ENCODE measurements around the gene MAP7D2.

MAP7D2 gene

DNA sequence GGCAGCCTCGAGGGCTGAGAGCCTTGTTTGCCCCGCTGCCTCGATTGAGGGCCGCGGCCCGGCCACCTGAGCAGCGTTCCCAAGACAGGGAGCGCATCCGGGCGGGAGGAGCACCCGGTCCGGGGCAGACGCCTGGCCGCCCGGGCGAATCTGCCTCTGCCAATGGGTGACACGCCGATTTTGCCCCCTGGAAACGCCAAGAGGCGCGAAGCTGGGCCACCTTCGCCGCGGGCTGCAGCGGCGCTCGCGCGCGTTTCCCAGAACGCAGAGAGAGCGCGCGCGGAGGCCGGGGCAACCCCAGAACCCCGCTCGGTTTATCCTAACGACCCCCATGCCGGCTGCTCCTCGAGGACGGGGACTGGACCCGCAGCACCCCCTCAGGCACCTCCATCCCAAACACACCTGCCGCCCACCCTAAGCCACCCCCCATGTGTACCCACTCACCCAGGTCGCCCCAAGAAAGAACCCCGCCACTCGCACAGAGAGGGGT lies 575 bp downstream of the MAP7D2 start:
- peak in 4 of 56 donors; percentile 1 to 5 (median 4) for DNase-seq

DNA sequence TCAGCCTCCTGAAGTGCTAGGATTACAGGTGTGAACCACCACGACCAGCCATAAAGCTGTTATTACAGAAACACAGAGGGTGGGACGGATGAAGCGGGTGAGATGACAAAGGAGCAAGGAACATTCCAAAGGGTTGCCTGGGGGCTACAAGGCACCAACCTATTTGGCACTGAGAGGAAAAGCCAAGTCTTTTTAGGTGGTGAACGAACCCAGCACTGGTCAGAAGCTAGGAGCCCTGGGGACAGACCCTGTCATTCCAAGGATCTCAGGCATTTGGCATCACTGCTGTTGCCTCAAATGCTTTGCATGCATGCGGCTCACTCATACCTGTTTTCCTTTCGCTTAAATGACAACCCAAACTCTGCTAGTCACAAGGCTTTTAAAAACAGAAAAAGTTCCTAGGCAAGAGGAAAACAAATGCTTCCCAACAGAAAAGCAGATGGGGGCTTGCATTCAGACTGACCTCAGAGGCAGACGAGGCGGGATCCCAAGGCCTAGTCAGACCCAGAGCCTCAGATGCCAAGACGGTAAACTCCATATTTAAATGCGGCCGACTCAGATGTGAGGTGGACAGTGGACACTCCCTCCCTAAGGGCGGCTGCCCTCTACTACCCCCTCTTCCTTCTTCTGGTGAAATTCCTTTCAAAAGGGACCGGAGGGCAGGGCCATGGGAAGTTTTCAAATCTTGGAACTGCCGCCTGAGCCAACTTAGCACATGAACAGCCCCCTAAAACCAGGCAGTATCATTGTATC lies 4.5 kb downstream of the MAP7D2 start:
- DNase-seq, result no peak

GRCh38 chrX:20111271-20111670 lies 5.4 kb downstream of the MAP7D2 start:
- no peak for DNase-seq

- DNase-seq, result no peak
Observed at GRCh38 chrX:20101934-20102581, 14.6 kb downstream of the MAP7D2 start.

GRCh38 chrX:20091499-20091898 lies 25.2 kb downstream of the MAP7D2 start:
- no peak for DNase-seq

DNA sequence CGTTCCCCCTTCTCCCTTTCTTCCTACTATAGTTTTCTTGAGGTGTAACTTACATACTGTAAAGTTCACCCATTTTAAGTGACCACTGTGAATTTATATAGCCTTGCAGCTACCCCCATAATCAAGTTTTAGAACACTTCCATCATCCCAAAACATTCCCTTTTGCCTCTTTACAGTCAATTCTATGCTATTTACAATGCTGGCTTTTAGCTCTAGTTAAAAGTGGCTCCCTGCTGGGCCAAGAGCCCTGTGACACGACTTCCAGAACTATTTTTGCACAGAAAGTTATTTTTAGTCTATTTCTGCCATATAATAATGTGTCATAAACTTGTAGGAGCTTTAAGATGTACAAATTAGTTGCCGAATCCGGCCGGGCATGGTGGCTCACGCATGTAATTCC lies 26.9 kb downstream of the MAP7D2 start:
- no peak for DNase-seq

- DNase-seq, result no peak
Observed at GRCh38 chrX:20080277-20080676, 36.4 kb downstream of the MAP7D2 start.

DNA sequence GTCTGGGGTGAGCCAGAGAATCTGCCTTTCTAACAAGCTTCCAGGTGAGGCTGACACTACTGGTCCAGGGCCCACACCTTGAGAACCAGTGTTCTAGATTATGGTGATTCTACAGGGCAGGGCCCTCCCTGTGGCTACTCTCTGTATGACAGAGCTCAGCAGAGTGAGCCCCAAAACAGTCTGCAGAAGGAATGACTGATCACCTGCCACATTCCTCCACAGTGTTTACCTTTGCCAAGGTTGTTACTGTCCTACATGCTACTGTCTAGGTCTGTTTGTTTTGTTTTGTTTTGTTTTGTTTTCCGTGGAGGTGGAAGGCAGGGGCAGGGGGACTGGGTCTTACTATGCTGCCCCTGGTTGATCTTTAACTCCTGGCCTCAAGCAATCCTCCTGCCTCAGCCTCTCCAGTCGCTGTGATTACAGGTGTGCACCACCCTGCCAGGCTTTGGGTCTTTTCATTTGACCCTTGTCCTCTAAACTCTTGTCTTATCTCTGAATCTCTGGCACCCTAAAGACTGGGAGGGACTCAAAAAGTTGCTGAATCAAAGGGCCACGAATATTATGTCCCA lies 45.1 kb downstream of the MAP7D2 start:
- no peak for DNase-seq

- DNase-seq, result peak in 26 of 56 donors; percentile 0 to 52 (median 8)
Observed at GRCh38 chrX:20067709-20068561, 48.8 kb downstream of the MAP7D2 start.

DNA sequence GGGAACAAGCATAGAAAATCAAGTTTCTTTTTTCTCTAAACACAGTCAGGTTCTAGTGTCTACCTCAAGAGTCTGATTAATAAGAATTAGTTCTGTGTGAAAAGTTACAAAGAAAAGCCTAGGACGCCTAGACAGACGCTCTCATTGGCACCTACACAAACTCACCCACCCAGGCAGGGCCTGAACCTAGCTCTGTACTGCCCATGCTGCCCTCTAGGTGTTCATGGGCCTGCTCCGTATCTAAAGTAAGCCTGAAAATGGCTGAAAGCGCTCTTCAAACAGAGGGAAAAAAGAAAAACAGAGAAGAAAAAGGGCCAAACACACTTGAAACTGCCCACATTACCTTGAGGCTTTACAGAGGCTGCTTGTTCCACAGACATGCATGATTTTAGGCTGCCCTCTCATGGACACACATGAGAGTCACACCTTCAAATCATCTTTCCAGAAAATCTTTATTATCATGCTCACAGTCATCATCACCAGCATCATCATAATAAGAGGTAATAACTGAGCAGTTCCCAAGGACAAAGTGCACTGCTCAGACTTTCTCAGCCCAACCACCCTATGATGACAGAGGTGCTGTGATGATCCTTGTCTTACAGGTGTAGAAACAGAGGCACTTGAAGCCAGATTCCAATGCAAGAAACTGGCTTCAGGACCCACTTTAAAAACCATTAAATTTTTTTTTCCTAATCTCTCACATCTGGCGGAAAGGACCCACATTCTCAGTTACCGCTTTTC lies 49.6 kb downstream of the MAP7D2 start:
- DNase-seq, result peak in 4 of 56 donors; percentile 0 to 5 (median 2)

DNA sequence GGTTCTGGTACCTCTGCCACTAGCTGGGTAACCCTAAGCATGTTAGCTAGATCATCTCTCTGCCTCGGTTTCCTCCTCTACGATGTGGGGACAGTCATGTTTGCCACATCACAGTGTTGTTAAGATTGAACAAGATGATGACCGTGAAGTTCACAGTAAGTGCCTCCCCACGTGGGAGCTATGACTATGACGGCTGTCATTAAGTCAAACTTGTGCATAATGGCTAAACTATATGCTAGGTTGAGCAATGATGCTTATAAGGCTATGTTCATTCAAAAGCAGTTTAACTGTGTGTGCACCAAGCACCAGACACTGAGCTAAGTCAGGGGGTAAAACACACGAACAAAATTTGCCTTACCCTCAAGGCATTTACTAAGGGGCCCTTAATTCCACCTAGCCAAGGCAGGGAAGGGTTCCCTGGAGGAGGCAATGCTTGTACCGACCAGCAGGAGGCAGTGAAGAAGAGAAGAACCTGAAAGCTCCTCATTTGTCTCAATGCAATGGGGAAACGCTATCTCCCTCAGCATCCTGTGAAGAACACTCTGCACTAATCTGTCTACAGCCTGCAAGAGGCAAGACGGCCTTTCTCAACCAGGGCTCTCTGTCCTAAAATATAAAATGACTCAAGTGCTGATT lies 52.9 kb downstream of the MAP7D2 start:
- no peak for DNase-seq

GRCh38 chrX:20063153-20063552 lies 53.6 kb downstream of the MAP7D2 start:
- DNase-seq, result no peak

DNA sequence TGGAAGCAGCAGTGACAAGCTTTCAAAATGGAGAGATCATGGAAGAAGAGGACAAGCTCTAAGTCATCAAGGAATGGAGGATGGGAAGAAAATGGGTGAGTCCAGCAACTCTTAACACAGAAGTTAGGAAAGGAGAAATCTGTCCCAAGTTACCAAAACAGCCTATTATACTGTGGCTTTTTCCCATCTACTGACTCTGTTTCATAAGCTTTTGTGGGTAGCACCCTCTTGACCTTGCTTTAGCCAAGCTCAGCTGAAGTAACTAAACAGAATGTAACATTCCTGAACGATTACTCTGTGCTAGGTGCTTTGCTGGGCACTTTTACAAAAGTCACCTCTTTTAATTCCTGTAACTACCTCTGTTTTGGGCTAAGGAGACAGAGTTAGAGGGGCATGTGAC lies 54.9 kb downstream of the MAP7D2 start:
- no peak for DNase-seq

DNA sequence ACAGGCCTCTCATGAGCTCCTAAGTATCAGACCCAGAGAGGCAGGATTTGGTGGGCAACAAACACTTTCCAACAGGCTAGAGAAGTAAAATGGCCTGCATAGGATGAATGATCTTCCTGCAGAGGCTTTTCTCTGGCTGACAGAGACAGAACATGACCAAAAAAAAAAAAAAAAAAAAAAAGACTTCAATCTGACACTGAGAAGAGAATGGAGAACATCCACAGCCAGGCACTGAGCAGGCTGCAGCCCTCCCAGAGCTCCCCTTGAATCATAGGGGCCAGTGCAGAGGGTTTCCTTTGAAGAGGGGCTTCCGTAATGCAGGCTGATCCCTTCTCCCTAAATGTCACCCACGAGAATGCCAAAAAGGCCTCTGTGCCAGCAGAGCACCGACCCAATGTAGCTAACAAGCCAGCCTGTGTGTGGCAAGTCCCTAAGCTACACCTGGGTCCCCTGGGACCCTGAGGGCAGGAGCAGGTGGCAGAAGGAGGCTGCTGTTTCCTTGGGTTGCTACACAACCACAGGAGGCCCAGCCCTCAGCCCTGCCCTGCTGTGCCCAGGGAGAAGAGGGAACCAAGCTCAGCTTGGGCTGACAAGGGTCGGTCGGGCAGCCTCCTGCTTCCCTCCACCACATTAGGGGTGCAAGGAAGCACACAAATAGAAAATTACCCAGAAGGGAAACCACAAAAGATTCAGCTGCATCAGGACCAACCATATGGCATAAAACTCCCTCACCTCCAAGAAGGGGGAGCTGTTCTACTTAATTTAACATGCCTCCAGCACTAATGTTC lies 55.6 kb downstream of the MAP7D2 start:
- no peak for DNase-seq

- no peak for DNase-seq
Observed at GRCh38 chrX:20059467-20060128, 57.1 kb downstream of the MAP7D2 start.

DNA sequence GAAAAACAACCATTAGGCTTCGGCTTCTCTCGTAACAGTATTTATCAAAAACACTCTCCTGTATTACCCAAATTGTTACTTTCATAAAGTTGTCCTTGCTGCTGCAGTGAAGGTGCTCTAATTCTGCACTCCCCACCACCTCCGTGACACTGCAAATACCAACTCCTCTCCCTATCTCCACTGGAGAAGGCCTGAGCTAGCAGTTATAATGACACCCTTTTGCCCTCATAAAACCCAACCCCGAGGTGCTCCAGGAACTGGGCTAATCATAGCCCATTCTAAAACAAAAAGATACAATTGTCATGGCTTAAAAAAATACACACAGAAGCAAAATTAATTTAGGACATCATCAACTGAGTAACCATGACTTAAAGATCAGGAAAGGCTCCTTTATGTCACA lies 59.2 kb downstream of the MAP7D2 start:
- DNase-seq, result no peak

- DNase-seq, result peak in 17 of 56 donors; percentile 0 to 40 (median 10)
Observed at GRCh38 chrX:20056704-20057103, 60.0 kb downstream of the MAP7D2 start.

- DNase-seq, result no peak
Observed at GRCh38 chrX:20053537-20053936, 63.2 kb downstream of the MAP7D2 start.

DNA sequence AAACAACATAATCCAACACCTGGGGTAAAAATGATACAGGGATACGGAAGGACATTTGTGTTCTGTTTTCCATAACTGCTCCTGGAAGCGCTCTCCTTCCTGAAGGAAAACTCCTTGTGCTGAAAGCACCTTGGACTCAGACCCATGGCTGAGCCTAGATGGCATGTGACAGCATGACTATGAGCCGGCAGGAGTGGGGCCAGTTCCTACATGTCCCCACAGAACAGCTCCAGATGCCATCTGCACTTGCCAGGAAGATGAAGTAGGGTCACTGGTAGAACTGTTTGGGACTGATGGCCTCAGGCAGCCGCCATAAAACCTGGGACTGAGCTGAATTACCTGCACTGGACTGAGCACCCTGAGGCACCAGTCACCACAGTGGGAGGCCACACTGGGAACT lies 69.8 kb downstream of the MAP7D2 start:
- no peak for DNase-seq

Data from nucleus accumbens (tissue), 56 donors.